ENCODE data around the gene HCK.

The HCK gene

GRCh38 chr20:32127347-32127746, 75.3 kb downstream of the HCK start:
- DNase-seq (ENCODE audit: low read depth in 2 of 2), result no peak

GRCh38 chr20:32128167-32128566, 76.1 kb downstream of the HCK start:
- no peak for DNase-seq (ENCODE audit: low read depth in 2 of 2)

- no peak for DNase-seq (ENCODE audit: low read depth in 2 of 2)
Measured at GRCh38 chr20:32129863-32130262, 77.8 kb downstream of the HCK start.

GRCh38 chr20:32130352-32130751, 78.3 kb downstream of the HCK start:
- DNase-seq (ENCODE audit: low read depth in 2 of 2), result no peak

- no peak for DNase-seq (ENCODE audit: low read depth in 2 of 2)
Measured at GRCh38 chr20:32130965-32131364, 78.9 kb downstream of the HCK start.

- no peak for DNase-seq (ENCODE audit: low read depth in 2 of 2)
Measured at GRCh38 chr20:32132911-32133549, 81.0 kb downstream of the HCK start.

- no peak for DNase-seq (ENCODE audit: low read depth in 2 of 2)
Measured at GRCh38 chr20:32134026-32134425, 82.0 kb downstream of the HCK start.

- DNase-seq (ENCODE audit: low read depth in 2 of 2), result no peak
Measured at GRCh38 chr20:32135983-32136515, 84.0 kb downstream of the HCK start.

GRCh38 chr20:32138921-32139320, 86.9 kb downstream of the HCK start:
- DNase-seq (ENCODE audit: low read depth in 2 of 2), result no peak

- DNase-seq (ENCODE audit: low read depth in 2 of 2), result no peak
Measured at GRCh38 chr20:32139947-32140346, 87.9 kb downstream of the HCK start.

GRCh38 chr20:32140603-32141002, 88.6 kb downstream of the HCK start:
- no peak for DNase-seq (ENCODE audit: low read depth in 2 of 2)

GRCh38 chr20:32141465-32141980, 89.5 kb downstream of the HCK start:
- no peak for DNase-seq (ENCODE audit: low read depth in 2 of 2)

- no peak for DNase-seq (ENCODE audit: low read depth in 2 of 2)
Measured at GRCh38 chr20:32142088-32142487, 90.0 kb downstream of the HCK start.

- no peak for DNase-seq (ENCODE audit: low read depth in 2 of 2)
Measured at GRCh38 chr20:32142991-32143390, 90.9 kb downstream of the HCK start.

GRCh38 chr20:32144898-32145662, 93.0 kb downstream of the HCK start:
- no peak for DNase-seq (ENCODE audit: low read depth in 2 of 2)

GRCh38 chr20:32149566-32150170, 97.6 kb downstream of the HCK start:
- no peak for DNase-seq (ENCODE audit: low read depth in 2 of 2)

GRCh38 chr20:32150291-32150848, 98.3 kb downstream of the HCK start:
- DNase-seq (ENCODE audit: low read depth in 2 of 2), result no peak
